Gastrocnemius medialis (tissue), 4 donors: ENCODE measurements around the gene PRIMA1. TPM values are rescaled to one million over a fixed set of nuclear protein-coding genes. Genes with fewer than 3 reads are reported as not detected.

Experiments
- ATAC-seq, 2 donors: fragments of 150-250 bp; one replicate each; pipeline ENCODE4 v1.9.1; 2016
- DNase-seq, 2 donors: peaks; one replicate each; pipeline ENCODE4 v3.0.0-alpha.2; 2019
- H3K27ac ChIP-seq, 4 donors: fragments of 200-600 bp; sonication (generic); 1 replicate in 1 of 4; 2 replicates in 3 of 4; pipeline ENCODE4 v1.5.1; 2016 to 2018; ENCODE audit warnings: mild to moderate bottlenecking in 2 of 4, moderate library complexity in 1 of 4
- H3K27me3 ChIP-seq, 3 donors: fragments of 200-600 bp; sonication (generic) in 2 of 3; 1 replicate in 1 of 3; 2 replicates in 2 of 3; pipeline versions ENCODE4 v1.5.1 to v1.6.0; 2016 to 2019; ENCODE audit warnings: mild to moderate bottlenecking in 1 of 3, moderate library complexity in 1 of 3
- H3K36me3 ChIP-seq, 2 donors: fragments of 200-600 bp; sonication (generic) in 1 of 2; one replicate each; pipeline ENCODE4 v1.5.1; 2017 to 2018
- H3K4me1 ChIP-seq, 2 donors: fragments of 200-600 bp; sonication (generic) in 1 of 2; one replicate each; pipeline ENCODE4 v1.5.1; 2016 to 2017; ENCODE audit warnings: mild to moderate bottlenecking in 2 of 2
- H3K4me3 ChIP-seq, 4 donors: fragments of 200-600 bp; sonication (generic) in 3 of 4; 1 replicate in 1 of 4; 2 replicates in 3 of 4; pipeline ENCODE4 v1.5.1; 2016 to 2019; ENCODE audit warnings: mild to moderate bottlenecking in 2 of 4
- H3K9me3 ChIP-seq, 3 donors: fragments of 200-600 bp; sonication (generic) in 2 of 3; 1 replicate in 1 of 3; 2 replicates in 2 of 3; pipeline ENCODE4 v1.5.1; 2016 to 2019
- POLR2A ChIP-seq, 2 donors: fragments of 450-650 bp; IDR thresholded peaks; one replicate each; pipeline ENCODE4 v1.6.1; 2017; ENCODE audit warnings: antibody characterized with exemption in 2 of 2, mild to moderate bottlenecking in 2 of 2, moderate library complexity in 2 of 2
- in situ Hi-C, 4 donors: fragments of 200-750 bp; cut with MboI; loops; one replicate each; pipeline versions ENCODE4 v1.15.0 to v1.8.0; 2017; ENCODE audit warnings: low sequenced_read_pairs in 4 of 4
- intact Hi-C: fragments of 100-400 bp; cut with DNase I; formaldehyde crosslinking; loops from one replicate; pipeline ENCODE4 v1.15.1; 2023; ENCODE audit warnings: low total_unique reads
- total RNA-seq, 4 donors: library from RNA; depleted of rRNA; stranded (reverse); fragments of >200 nt; gene quantifications; one replicate each; pipeline versions ENCODE4 v1.1.0 to v1.2.3, GENCODE V29; 2016
- TF ChIP-seq, protein P1 (sequence below), 5 experiments: fragments of 450-650 bp in 3 of 5; fragments of 200-600 bp in 2 of 5; sonication (generic) in 2 of 5; IDR thresholded peaks in 4 of 5; conservative IDR thresholded peaks in 1 of 5; 1 replicate in 4 of 5; 2 replicates in 1 of 5; pipeline ENCODE4 v1.5.1; 2016 to 2019; ENCODE audit warnings: antibody characterized with exemption in 5 of 5, mild to moderate bottlenecking in 3 of 5, moderate library complexity in 3 of 5

PRIMA1 gene
- total RNA-seq, 4 donors from 2014 or later, result 0.09 to 1.0 (median 0.16) TPM; not detected in 1

DNA sequence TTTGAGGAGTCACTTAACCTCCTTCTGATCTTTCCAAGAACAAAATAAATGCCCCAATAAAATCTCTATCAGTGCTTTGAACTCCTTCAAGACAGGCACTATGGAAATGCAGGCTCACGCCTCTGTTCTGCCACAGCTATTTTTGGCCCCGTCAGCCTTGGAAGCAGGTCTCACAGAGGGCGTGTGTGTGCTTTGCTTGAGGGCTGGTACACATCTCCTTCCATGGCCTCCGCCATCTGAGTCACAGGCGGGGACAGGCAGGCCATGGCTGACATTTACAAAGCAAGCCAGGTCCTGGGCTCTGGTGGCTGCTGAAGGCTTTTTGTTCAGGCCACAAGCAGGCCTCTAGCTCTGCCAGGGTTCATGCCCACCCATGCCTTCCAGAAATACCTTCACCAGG, 16.0 kb downstream of the PRIMA1 start:
- no peaks in the 10 kb centered on the region for H3K27me3 ChIP-seq
- in situ Hi-C loops (no loop called here), intact Hi-C loops (no loop called here)
- TF ChIP-seq, protein P1, sequence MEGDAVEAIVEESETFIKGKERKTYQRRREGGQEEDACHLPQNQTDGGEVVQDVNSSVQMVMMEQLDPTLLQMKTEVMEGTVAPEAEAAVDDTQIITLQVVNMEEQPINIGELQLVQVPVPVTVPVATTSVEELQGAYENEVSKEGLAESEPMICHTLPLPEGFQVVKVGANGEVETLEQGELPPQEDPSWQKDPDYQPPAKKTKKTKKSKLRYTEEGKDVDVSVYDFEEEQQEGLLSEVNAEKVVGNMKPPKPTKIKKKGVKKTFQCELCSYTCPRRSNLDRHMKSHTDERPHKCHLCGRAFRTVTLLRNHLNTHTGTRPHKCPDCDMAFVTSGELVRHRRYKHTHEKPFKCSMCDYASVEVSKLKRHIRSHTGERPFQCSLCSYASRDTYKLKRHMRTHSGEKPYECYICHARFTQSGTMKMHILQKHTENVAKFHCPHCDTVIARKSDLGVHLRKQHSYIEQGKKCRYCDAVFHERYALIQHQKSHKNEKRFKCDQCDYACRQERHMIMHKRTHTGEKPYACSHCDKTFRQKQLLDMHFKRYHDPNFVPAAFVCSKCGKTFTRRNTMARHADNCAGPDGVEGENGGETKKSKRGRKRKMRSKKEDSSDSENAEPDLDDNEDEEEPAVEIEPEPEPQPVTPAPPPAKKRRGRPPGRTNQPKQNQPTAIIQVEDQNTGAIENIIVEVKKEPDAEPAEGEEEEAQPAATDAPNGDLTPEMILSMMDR (IDR thresholded peaks at IDR 0.05 in 4 of 5, conservative IDR thresholded peaks at IDR 0.05 in 1 of 5), result no peak
- TF ChIP-seq POLR2A (IDR thresholded peaks at IDR 0.05), result no peak
- H3K27ac ChIP-seq, result peak overlapping the region in 2 of 4 donors; percentile 18 to 74
- H3K36me3 ChIP-seq, result no peaks in the 10 kb centered on the region
- no peaks in the 10 kb centered on the region for H3K9me3 ChIP-seq
- peaks cover 0 to 11% of the 10 kb centered on the region in 2 donors for H3K4me1 ChIP-seq
- peak; percentile 81 to 93 for ATAC-seq
- peak; percentile 36 to 43 for DNase-seq
- H3K4me3 ChIP-seq, result no peak overlapping the region

DNA sequence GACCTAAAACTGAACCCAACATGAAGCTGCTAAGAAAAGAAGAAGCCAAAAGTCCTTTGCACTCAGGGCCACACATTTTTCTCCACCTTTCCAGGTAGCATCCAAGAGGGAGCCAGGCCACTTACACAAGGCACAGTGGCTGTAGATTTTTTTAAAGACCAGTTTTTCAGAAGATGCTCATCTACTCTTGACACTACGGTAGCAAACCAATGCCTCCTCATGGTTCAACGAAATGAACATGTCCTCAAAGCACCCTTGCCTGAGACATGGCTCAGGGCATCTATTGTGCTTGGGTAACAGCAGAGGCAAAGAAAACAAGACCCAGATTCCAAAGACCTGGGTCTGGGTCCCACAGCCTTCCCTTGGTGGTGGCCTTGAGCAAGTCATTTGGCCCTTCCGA, 22.3 kb downstream of the PRIMA1 start:
- no peak overlapping the region for H3K27ac ChIP-seq
- TF ChIP-seq, protein P1 (IDR thresholded peaks at IDR 0.05 in 4 of 5, conservative IDR thresholded peaks at IDR 0.05 in 1 of 5), result no peak
- no peak for TF ChIP-seq POLR2A (IDR thresholded peaks at IDR 0.05)
- no peaks in the 10 kb centered on the region for H3K27me3 ChIP-seq
- H3K4me1 ChIP-seq, result peaks cover 0 to 8% of the 10 kb centered on the region in 2 donors
- H3K9me3 ChIP-seq, result no peaks in the 10 kb centered on the region
- intact Hi-C loops, result no loop called here
- DNase-seq (no peak), ATAC-seq (no peak)
- in situ Hi-C loops, result no loop called here
- H3K4me3 ChIP-seq, result no peak overlapping the region
- no peaks in the 10 kb centered on the region for H3K36me3 ChIP-seq

DNA sequence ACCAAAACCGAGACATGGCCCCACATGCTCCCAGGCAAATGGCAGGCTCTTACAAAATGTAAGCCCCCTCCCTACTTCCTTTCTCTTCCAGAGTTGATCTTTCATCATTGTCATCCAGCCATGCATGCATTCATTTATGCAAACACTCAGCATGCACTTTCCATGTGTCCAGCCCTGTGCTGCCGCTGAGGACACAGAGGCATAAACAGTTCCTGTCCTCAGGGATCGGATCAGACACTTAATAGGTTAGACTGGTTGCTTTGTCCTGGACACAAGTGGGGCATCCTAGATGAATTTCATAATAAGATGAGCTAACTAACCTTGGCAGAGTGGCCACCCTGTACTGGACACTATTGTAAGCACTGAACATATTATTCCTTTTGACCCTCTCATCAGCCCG, 23.1 kb downstream of the PRIMA1 start:
- H3K27ac ChIP-seq, result no peak overlapping the region

DNA sequence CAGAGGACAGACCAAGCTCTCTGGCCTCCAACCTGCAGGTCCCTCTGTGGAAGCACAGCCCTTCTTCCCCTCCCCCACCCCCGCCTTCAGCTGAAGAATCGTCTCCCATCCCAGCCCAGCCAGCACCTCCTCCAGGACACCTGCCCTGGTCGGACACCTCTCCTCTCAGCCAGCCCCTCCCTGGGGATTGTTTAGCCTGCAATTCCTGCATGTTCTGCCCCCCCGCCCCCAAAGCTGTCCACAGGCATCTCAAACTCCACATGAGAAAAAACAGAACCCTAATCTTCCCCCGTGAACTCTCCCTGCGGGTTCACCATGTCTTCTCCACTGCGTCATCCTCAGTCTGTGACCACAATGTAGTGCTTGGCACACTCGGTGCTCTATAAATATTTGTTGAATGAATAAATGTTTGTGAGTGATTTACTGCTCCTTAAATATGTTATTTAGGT, 24.1 kb downstream of the PRIMA1 start:
- peaks cover 0 to 15% of the 10 kb centered on the region in 2 donors for H3K4me1 ChIP-seq

More for the DNA sequence above, 23.1 kb downstream of the PRIMA1 start:
- TF ChIP-seq, protein P1 (IDR thresholded peaks at IDR 0.05 in 4 of 5, conservative IDR thresholded peaks at IDR 0.05 in 1 of 5), result no peak
- in situ Hi-C loops (no loop called here), intact Hi-C loops (no loop called here)
- Histone ChIP-seq H3K4me1 (peaks cover 0 to 9% of the 10 kb centered on the region in 2 donors), H3K36me3 (no peaks in the 10 kb centered on the region), H3K9me3 (no peaks in the 10 kb centered on the region), H3K27me3 (no peaks in the 10 kb centered on the region), H3K4me3 (no peak overlapping the region)
- DNase-seq, result no peak
- peak; percentile 41 to 82 for ATAC-seq

More for the DNA sequence above, 24.1 kb downstream of the PRIMA1 start:
- Histone ChIP-seq H3K4me3 (no peak overlapping the region), H3K36me3 (no peaks in the 10 kb centered on the region), H3K27ac (peak overlapping the region in 1 of 4 donors; percentile 18), H3K9me3 (no peaks in the 10 kb centered on the region), H3K27me3 (no peaks in the 10 kb centered on the region)
- TF ChIP-seq, protein P1 (IDR thresholded peaks at IDR 0.05 in 4 of 5, conservative IDR thresholded peaks at IDR 0.05 in 1 of 5), result no peak
- TF ChIP-seq POLR2A (IDR thresholded peaks at IDR 0.05), result no peak
- intact Hi-C loops, result no loop called here
- in situ Hi-C loops, result no loop called here
- ATAC-seq, result no peak
- DNase-seq, result no peak
